ENCODE measurements around the gene SLC8A3. TPM values are rescaled to one million over a fixed set of nuclear protein-coding genes. Genes with fewer than 3 reads are reported as not detected.
A peak's percentile ranks its signal among the peaks of the same experiment; 100 is the strongest.

The SLC8A3 gene
- total RNA-seq, 1 donor from 2014 or later = 0.06 TPM

DNA sequence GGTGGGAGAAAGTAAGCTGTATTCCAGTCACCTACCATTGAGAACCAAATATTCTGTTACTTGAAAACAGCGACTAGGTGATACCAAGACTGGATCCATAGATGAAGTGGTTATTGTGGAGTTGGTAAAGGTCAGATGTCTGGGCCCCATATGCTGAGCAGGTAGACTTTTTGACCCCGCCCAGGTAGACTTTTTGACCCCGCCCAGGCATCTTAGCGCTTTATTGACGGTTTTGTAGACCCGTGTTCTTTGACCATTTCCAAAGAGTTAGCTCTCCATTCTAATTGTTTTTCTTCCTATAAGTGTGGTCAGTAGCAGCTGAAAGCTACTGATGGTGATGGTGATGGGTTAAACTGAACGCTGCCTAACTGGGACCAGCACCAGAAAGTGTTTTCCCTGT is 61.6 kb downstream of the SLC8A3 start:
- no peak for DNase-seq (ENCODE audit: extremely low read depth, low read depth, low spot score)

DNA sequence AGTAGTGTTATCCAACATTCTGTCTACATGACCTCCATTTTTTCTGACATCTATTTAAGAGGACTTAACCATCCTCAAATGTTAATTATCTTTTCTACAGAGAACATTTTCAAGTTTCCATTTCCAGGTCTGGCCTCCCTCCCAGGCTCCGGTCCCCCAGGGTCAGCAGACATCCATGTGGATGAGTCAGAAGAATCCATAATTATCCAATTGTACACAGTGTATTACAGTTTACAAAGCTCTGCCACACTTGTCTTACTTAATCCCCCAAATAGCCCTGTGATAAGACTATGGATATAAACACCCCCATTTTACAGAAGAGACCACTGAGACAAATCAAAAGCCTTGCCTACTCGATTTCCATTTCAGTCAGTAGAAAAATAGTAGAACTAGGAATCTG is 65.0 kb downstream of the SLC8A3 start:
- DNase-seq (ENCODE audit: extremely low read depth, low read depth, low spot score) = no peak

- no peak for DNase-seq (ENCODE audit: extremely low read depth, low read depth, low spot score)
Observed at GRCh38 chr14:70121521-70121920, 67.2 kb downstream of the SLC8A3 start.

DNA sequence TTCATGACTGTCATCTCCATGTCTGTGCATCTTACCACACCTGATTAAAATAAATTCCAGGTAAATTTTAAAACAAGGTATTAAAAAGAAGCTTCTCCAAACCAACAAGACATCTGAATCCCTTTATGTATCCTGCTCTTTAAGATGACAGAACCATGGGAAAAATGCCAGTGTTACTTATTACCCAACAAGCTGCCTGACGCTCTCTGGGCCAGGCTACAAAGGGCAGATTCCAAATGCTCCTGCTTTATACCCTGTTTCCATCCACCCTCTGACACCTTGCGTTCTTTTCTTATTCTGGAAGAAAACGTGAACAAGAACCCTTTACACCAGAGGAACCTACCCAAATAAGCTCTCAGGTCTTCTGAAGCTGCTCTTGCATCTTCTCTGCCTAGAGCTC is 70.7 kb downstream of the SLC8A3 start:
- no peak for DNase-seq (ENCODE audit: extremely low read depth, low read depth, low spot score)

DNA sequence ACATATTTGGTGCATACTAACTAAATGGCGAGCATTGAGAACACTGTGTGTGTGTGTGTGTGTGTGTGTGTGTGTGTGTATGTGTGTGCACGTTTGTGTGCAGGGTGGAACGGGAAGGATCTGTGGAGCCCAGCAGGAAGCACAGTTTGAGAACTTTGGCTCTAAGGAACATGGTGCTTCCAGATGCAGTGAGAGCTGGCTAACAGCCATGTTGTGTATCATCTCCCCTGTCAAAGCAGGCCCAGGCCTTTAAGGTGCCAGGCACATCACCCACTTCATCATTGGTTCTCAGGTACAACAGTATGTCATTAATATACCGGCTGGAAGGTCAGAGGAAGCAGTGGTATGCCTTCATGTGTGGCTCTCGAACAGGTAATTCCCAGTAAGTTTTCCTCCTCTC is 72.5 kb downstream of the SLC8A3 start:
- DNase-seq (ENCODE audit: extremely low read depth, low read depth, low spot score) = no peak

- no peak for DNase-seq (ENCODE audit: extremely low read depth, low read depth, low spot score)
Observed at GRCh38 chr14:70114621-70115156, 74.1 kb downstream of the SLC8A3 start.

- no peak for DNase-seq (ENCODE audit: extremely low read depth, low read depth, low spot score)
Observed at GRCh38 chr14:70113211-70113610, 75.5 kb downstream of the SLC8A3 start.

DNA sequence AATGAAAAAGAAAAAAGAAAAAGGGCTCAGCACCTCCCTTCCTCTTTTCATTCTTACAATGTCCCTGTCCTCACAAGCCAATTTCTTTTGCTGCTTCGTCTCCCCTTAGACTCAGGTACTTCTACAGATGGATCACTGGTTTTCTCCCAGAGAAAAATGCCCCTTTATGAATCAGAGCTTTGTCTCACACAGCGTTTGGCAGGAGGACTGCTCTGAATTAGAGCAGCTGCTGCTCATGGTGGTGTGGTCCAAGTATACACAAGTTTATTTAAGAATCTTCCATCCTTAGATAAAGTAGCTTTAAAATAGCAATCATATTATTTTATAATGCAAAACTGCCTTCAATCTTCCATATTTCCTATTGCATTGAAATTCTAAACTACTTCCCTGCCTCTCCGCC is 80.3 kb downstream of the SLC8A3 start:
- DNase-seq (ENCODE audit: extremely low read depth, low read depth, low spot score) = no peak

DNA sequence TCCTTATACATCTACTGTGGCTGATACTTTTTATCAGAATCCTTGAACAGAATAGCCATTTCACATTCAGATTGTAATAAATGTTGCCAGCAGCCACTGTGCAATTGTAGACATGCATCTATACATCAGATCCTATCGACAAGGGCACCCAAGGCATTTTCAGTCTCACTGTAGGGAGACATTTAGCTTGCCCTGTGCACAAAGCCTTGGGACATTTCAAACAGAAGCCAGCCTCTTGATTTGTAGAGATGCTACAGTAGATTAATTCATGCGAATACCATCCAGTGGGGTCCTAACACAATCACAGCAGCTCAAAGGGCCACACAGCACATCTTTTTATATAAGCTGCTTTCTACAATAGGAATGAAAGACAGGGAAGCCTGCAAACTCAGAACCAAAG is 81.4 kb downstream of the SLC8A3 start:
- no peak for DNase-seq (ENCODE audit: extremely low read depth, low read depth, low spot score)

DNA sequence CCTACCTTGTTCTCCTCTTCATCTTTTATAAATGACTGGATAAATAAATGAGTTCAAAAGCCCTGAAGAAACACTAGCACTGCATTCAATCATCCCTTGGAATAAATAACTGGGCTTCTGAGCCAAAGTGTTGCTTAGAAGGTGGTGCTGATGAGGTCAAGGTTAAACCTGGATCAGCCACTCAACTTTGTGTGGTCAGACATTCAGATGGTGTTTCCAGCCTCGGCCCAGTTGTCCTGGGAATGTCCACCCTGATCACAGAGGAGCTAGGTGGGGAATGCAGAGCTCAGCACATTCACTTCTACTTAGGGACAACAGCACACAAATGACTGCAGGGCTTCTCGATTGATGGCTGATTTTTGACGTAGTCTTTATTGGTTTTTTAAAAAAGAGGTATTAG is 88.7 kb downstream of the SLC8A3 start:
- no peak for DNase-seq (ENCODE audit: extremely low read depth, low read depth, low spot score)

DNA sequence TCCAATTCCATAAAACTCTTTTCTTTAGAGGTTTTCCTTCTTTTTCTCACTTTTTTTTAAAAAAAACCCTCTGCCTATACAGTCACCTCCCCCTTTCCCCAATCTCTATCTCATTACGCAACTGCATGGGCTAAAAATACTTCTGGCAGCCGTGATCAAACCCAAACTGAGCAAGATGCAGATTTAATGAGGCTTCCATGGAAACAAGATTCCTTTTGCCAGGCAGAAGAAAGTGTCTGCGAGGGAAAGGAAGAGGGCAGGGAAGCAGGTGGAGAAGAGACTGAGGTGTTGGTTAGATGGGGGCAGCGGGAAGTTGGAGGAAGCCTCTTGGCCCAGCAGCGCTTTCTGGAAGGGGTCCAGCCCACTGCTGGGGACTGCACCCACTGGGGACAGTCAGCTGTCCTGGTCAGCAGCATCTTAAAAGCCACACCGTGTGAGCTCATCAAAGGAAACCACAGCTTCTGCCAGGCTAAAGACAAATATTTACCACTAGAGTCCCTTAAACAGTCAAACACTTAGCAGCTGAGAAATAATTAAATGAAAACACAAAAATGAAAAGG is 90.4 kb downstream of the SLC8A3 start:
- no peak for DNase-seq (ENCODE audit: extremely low read depth, low read depth, low spot score)

DNA sequence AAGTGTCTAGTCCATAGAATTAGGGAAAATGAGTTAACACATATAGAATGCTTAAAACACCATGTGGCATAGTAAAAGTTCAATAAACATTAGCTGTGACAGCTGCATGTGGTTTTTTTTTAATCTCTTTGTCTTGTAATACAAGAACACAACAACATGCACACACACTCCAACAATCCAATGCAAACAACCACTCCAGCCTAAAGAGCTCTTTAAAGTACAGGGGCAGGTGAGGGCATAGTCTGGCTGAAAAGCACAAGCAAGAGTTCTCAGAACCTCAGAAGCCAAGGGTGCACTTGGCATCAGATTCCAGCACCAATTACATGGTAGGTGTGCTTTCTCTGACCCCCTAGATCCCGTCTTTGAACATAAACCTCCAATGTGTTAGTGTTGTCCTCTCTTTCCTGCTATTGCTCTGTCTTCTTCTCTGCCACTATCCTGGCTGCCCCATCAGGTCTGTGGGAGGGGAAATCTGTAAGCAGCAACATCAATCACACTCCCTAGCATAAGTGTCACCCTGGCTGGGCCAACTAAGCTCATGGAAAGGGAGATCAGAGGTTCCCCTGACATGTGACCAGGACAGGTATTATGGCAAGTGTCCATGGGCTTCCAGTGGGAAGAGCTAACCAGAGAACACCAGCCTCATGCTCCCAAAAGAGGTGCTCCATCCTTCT is 91.0 kb downstream of the SLC8A3 start:
- DNase-seq (ENCODE audit: extremely low read depth, low read depth, low spot score) = no peak

DNA sequence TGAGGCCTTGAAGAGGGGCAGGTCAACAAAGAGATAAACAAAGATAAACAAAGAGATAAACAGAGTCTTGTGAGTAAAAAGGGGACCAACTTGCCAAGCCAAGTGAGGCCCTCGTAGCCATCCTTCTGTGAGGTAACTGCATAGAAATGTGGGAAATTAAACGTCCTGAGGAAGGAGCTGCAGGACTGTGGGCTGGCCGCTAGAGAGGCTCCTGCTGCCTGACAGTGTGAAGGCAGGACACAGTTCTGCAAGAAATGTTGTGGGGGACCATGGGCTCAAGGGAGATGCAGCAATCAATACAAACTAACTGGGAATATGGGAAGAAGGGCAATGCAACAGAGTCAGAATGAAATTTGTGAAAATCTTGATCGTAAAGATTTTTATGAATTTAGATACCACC is 91.9 kb downstream of the SLC8A3 start:
- DNase-seq (ENCODE audit: extremely low read depth, low read depth, low spot score) = no peak

GRCh38 chr14:70094631-70095030 is 94.1 kb downstream of the SLC8A3 start:
- no peak for DNase-seq (ENCODE audit: extremely low read depth, low read depth, low spot score)

DNA sequence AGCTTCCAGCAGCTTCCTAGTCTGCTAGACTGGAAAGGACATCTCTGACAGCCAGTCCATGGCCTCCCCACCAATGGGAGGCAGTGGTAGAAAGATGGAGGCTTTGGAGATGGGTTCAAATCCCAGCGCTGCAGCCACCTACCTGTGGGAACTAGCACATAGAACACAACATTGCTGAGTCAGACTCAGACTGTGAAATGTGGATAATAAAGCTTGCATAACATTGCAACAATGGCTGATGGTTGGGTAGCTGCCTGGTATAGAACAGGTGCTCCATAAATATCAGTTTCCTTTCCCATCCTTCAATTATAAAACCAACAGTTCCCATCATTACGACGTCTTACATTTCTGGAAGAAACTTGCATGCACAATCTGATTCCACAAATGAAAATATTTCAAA is 94.6 kb downstream of the SLC8A3 start:
- DNase-seq (ENCODE audit: extremely low read depth, low read depth, low spot score) = no peak

DNA sequence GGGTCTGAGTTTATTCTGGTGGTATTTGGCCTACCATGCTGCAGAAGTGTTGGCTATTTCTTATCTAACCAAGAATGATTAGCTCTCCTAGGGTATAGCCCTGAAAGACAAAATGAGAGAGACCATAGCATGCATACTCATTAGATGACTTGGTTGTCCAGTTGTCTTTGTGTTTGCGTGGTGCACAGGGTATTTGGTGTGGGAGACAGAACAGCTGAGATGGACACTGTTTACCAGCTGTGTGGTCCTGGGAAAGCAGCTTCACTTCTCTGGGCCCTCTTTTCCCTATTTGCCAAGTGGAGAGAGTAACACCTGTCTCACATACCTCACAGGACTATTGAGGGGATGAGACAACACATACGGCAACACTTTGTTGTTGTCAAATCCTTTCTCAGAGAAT is 95.6 kb downstream of the SLC8A3 start:
- DNase-seq (ENCODE audit: extremely low read depth, low read depth, low spot score) = no peak

GRCh38 chr14:70087380-70087697 is 101.4 kb downstream of the SLC8A3 start:
- DNase-seq (ENCODE audit: extremely low read depth, low read depth, low spot score) = no peak

GRCh38 chr14:70086685-70087379 is 101.9 kb downstream of the SLC8A3 start:
- peak; percentile 4 for DNase-seq (ENCODE audit: extremely low read depth, low read depth, low spot score)

- DNase-seq (ENCODE audit: extremely low read depth, low read depth, low spot score) = no peak
Observed at GRCh38 chr14:70084226-70084625, 104.5 kb downstream of the SLC8A3 start.

- DNase-seq (ENCODE audit: extremely low read depth, low read depth, low spot score) = no peak
Observed at GRCh38 chr14:70082394-70082793, 106.4 kb downstream of the SLC8A3 start.

GRCh38 chr14:70080076-70080475 is 108.7 kb downstream of the SLC8A3 start:
- DNase-seq (ENCODE audit: extremely low read depth, low read depth, low spot score) = no peak

DNA sequence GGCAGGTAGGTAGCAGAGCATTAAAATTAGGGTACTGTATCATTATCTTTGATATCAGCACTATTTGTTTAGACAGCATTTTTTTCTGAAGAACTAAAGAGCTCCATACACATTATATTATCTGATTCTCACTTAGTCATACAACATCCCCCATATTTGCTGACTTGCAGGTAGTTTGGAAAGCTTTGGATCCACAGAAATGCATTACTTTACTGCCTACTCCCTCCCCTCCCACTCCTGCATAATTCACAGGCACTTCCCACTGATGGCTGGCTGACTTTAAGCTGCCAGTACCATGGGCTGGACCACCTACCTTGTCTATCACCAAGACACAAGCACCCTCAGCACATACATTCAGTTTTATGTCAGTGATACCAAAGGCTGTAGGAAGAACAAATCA is 110.4 kb downstream of the SLC8A3 start:
- no peak for DNase-seq (ENCODE audit: extremely low read depth, low read depth, low spot score)
